ENCODE measurements around the gene ZC3H4.

The ZC3H4 gene

GRCh38 chr19:47075941-47076340 is 37.6 kb downstream of the ZC3H4 start:
- Histone ChIP-seq H3K4me3 (ENCODE audit: low read length, poor library complexity, severe bottlenecking) (no peak overlapping the region), H3K9me2 (replicated peaks; ENCODE audit: low read depth, low read length) (no peaks in the 10 kb centered on the region), H3K4me1 (ENCODE audit: insufficient read depth, low read length, poor library complexity, severe bottlenecking) (peaks cover 5% of the 10 kb centered on the region), H3K4me2 (ENCODE audit: low read depth, low read length, poor library complexity, severe bottlenecking) (no peak overlapping the region), H3K79me2 (ENCODE audit: insufficient read depth, low read length) (peaks cover 25% of the 10 kb centered on the region), H3K27me3 (ENCODE audit: insufficient read depth, low read length, poor library complexity, severe bottlenecking) (no peaks in the 10 kb centered on the region), H4K20me1 (ENCODE audit: insufficient read depth, low read length, poor library complexity, severe bottlenecking) (no peaks in the 10 kb centered on the region), H3F3A (ENCODE audit: low read depth) (no peaks in the 10 kb centered on the region), H2AFZ (ENCODE audit: low read length) (no peak overlapping the region), H3K9ac (ENCODE audit: low read depth, low read length, poor library complexity, severe bottlenecking) (no peak overlapping the region), H3K9me3 (ENCODE audit: insufficient read depth, low read depth, low read length) (no peaks in the 10 kb centered on the region), H3K36me3 (ENCODE audit: insufficient read depth, low read length) (peaks cover 68% of the 10 kb centered on the region; the same call in 1 of the 2 replicates)
- TF ChIP-seq CTCF (conservative IDR thresholded peaks at IDR 0.05; ENCODE audit: low read length) (no peak), EZH2phosphoT487 (IDR thresholded peaks at IDR 0.05; ENCODE audit: borderline replicate concordance) (no peak)

DNA sequence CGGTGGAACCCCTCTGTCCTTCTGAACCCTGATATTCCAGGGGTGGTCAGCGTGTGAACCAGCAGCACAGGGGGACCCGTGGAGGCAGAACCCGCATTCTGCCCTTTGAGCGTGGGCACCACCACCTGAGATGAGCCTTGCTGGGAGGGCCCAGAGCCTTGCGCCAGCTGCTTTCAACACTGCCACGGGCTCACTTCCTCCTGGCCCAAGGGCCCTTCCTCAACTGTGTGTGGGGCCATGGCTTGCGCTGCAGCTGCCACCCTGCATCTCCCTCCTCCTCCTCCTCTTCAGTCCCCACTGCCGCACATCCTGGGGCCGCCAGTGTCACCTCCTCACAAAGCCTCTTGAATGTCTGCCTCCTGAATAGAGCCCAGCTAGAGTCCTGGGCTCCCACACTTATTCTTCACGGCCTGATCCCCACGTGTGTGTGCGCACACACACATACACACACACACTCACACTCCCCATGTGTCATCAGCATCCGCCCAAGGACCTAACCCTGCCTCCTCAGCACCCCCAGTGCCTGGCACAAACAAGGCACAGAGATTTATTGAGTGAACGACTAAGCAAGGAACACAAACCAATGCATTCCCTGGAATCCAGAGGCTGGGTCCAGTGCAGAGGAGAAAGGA is 38.3 kb downstream of the ZC3H4 start:
- Histone ChIP-seq H3K36me3 (ENCODE audit: insufficient read depth, low read length) (peaks cover 68% of the 10 kb centered on the region; the same call in 1 of the 2 replicates), H3K9ac (ENCODE audit: low read depth, low read length, poor library complexity, severe bottlenecking) (no peak overlapping the region), H2AFZ (ENCODE audit: low read length) (no peak overlapping the region), H3K9me2 (replicated peaks; ENCODE audit: low read depth, low read length) (no peaks in the 10 kb centered on the region), H4K20me1 (ENCODE audit: insufficient read depth, low read length, poor library complexity, severe bottlenecking) (no peaks in the 10 kb centered on the region), H3K27me3 (ENCODE audit: insufficient read depth, low read length, poor library complexity, severe bottlenecking) (no peaks in the 10 kb centered on the region), H3K4me3 (ENCODE audit: low read length, poor library complexity, severe bottlenecking) (no peak overlapping the region), H3K79me2 (ENCODE audit: insufficient read depth, low read length) (peaks cover 25% of the 10 kb centered on the region), H3F3A (ENCODE audit: low read depth) (no peaks in the 10 kb centered on the region), H3K9me3 (ENCODE audit: insufficient read depth, low read depth, low read length) (no peaks in the 10 kb centered on the region), H3K4me1 (ENCODE audit: insufficient read depth, low read length, poor library complexity, severe bottlenecking) (peaks cover 5% of the 10 kb centered on the region), H3K4me2 (ENCODE audit: low read depth, low read length, poor library complexity, severe bottlenecking) (no peak overlapping the region)
- TF ChIP-seq EZH2phosphoT487 (IDR thresholded peaks at IDR 0.05; ENCODE audit: borderline replicate concordance): no peak

DNA sequence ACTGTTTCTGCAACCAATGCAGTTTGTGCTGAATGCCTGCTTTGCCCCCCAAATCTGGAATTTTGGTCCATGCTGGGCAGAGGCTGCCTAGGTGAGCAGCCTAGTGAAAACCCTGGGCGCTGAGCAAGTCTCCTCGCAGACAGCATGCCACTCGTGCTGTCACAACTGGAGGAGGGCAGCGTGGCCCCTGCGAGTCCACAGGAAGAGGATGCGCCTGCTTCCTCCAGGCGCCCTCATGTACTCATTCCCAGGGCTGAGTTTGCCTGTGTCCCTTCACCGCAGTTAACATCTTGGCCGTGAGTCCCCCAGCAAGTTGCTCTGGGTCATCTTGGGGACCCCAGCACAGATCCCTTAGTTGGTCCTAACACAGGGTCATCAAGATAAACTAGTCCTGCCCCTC is 39.0 kb downstream of the ZC3H4 start:
- Histone ChIP-seq H2AFZ (ENCODE audit: low read length) (no peak overlapping the region), H3K36me3 (ENCODE audit: insufficient read depth, low read length) (peaks cover 69% of the 10 kb centered on the region; the same call in 1 of the 2 replicates), H3K27me3 (ENCODE audit: insufficient read depth, low read length, poor library complexity, severe bottlenecking) (no peaks in the 10 kb centered on the region), H3K4me1 (ENCODE audit: insufficient read depth, low read length, poor library complexity, severe bottlenecking) (peaks cover 5% of the 10 kb centered on the region), H3K79me2 (ENCODE audit: insufficient read depth, low read length) (peaks cover 25% of the 10 kb centered on the region), H3K4me2 (ENCODE audit: low read depth, low read length, poor library complexity, severe bottlenecking) (no peak overlapping the region), H3K4me3 (ENCODE audit: low read length, poor library complexity, severe bottlenecking) (no peak overlapping the region), H3K9me3 (ENCODE audit: insufficient read depth, low read depth, low read length) (no peaks in the 10 kb centered on the region), H3K9ac (ENCODE audit: low read depth, low read length, poor library complexity, severe bottlenecking) (no peak overlapping the region), H4K20me1 (ENCODE audit: insufficient read depth, low read length, poor library complexity, severe bottlenecking) (no peaks in the 10 kb centered on the region), H3F3A (ENCODE audit: low read depth) (no peaks in the 10 kb centered on the region), H3K9me2 (replicated peaks; ENCODE audit: low read depth, low read length) (no peaks in the 10 kb centered on the region)
- TF ChIP-seq CTCF (conservative IDR thresholded peaks at IDR 0.05; ENCODE audit: low read length) (no peak), EZH2phosphoT487 (IDR thresholded peaks at IDR 0.05; ENCODE audit: borderline replicate concordance) (no peak)

DNA sequence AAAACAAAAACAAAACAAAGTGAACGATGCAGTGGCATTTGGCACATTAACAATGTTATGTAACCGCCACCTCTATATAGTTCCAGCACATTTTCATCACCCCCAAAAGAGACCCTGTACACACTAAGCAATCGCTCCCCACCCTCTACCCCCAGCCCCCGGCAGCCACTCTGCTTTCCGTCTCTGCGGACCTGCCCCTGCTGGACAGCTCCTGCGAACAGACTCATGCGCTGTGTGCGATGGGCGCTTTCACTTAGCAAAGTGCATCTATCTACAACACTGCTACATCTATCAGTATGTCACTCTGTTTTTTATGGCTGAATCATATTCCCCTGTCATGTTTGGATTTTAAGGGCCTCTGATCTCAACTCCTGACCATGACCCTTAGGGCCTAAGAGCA is 40.0 kb downstream of the ZC3H4 start:
- peaks cover 5% of the 10 kb centered on the region for H3K4me1 ChIP-seq (ENCODE audit: insufficient read depth, low read length, poor library complexity, severe bottlenecking)
- H3K27me3 ChIP-seq (ENCODE audit: insufficient read depth, low read length, poor library complexity, severe bottlenecking): no peaks in the 10 kb centered on the region
- H3K9ac ChIP-seq (ENCODE audit: low read depth, low read length, poor library complexity, severe bottlenecking): no peak overlapping the region
- no peaks in the 10 kb centered on the region for H3K9me2 ChIP-seq (replicated peaks; ENCODE audit: low read depth, low read length)
- peaks cover 25% of the 10 kb centered on the region for H3K79me2 ChIP-seq (ENCODE audit: insufficient read depth, low read length)
- TF ChIP-seq EZH2phosphoT487 (IDR thresholded peaks at IDR 0.05; ENCODE audit: borderline replicate concordance) (no peak), CTCF (conservative IDR thresholded peaks at IDR 0.05; ENCODE audit: low read length) (no peak)
- H3K9me3 ChIP-seq (ENCODE audit: insufficient read depth, low read depth, low read length): no peaks in the 10 kb centered on the region
- H3K4me2 ChIP-seq (ENCODE audit: low read depth, low read length, poor library complexity, severe bottlenecking): no peak overlapping the region
- H3K4me3 ChIP-seq (ENCODE audit: low read length, poor library complexity, severe bottlenecking): no peak overlapping the region
- H3F3A ChIP-seq (ENCODE audit: low read depth): no peaks in the 10 kb centered on the region
- H3K36me3 ChIP-seq (ENCODE audit: insufficient read depth, low read length): peaks cover 78% of the 10 kb centered on the region; the same call in 1 of the 2 replicates
- H4K20me1 ChIP-seq (ENCODE audit: insufficient read depth, low read length, poor library complexity, severe bottlenecking): no peaks in the 10 kb centered on the region
- no peak overlapping the region for H2AFZ ChIP-seq (ENCODE audit: low read length)

Measured in Loucy (cell line).